Stimulated activated CD4-positive, alpha-beta T cell treated with anti-CD3 and anti-CD28 coated beads, Interleukin-12 subunit alpha, Interleukin-12 subunit beta, amount 100 ng/mL, for 48 hours (primary cell): ENCODE results near the gene MAGI3.
"Not testable (repeated sequence)": the region's sequence is repeated elsewhere in the genome, so short reads cannot be mapped to it uniquely, and the experiment has no call there.

ENCODE experiments used
- DNase-seq, 3 donors: peaks; one replicate each; pipeline ENCODE4 v3.0.0-alpha.2; 2020; ENCODE audit warnings: low read depth in 2 of 3, low spot score in 1 of 3

The MAGI3 gene

GRCh38 chr1:113396585-113396984, 6.3 kb downstream of the MAGI3 start:
- DNase-seq, result no peak

- DNase-seq, result no peak
Measured at GRCh38 chr1:113399062-113399583, 8.8 kb downstream of the MAGI3 start.

- DNase-seq, result no peak
Measured at GRCh38 chr1:113401067-113401466, 10.8 kb downstream of the MAGI3 start.

GRCh38 chr1:113401728-113402127, 11.4 kb downstream of the MAGI3 start:
- no peak for DNase-seq

- DNase-seq, result no peak
Measured at GRCh38 chr1:113403065-113403464, 12.8 kb downstream of the MAGI3 start.

GRCh38 chr1:113405573-113405972, 15.3 kb downstream of the MAGI3 start:
- DNase-seq, result no peak

- not testable (repeated sequence) for DNase-seq
Measured at GRCh38 chr1:113406149-113406548, 15.8 kb downstream of the MAGI3 start.

GRCh38 chr1:113409363-113409762, 19.0 kb downstream of the MAGI3 start:
- DNase-seq, result no peak

- DNase-seq, result not testable (repeated sequence)
Measured at GRCh38 chr1:113412020-113412419, 21.7 kb downstream of the MAGI3 start.

- no peak for DNase-seq
Measured at GRCh38 chr1:113415310-113416070, 25.2 kb downstream of the MAGI3 start.

GRCh38 chr1:113416071-113416470, 25.8 kb downstream of the MAGI3 start:
- not testable (repeated sequence) for DNase-seq

- DNase-seq, result no peak
Measured at GRCh38 chr1:113416496-113416895, 26.2 kb downstream of the MAGI3 start.

GRCh38 chr1:113422315-113423068, 32.2 kb downstream of the MAGI3 start:
- no peak for DNase-seq

- DNase-seq, result no peak
Measured at GRCh38 chr1:113423826-113424225, 33.5 kb downstream of the MAGI3 start.

- no peak for DNase-seq
Measured at GRCh38 chr1:113429461-113430153, 39.3 kb downstream of the MAGI3 start.

GRCh38 chr1:113433184-113433583, 42.9 kb downstream of the MAGI3 start:
- DNase-seq, result no peak

GRCh38 chr1:113434081-113434873, 44.0 kb downstream of the MAGI3 start:
- DNase-seq, result no peak

- no peak for DNase-seq
Measured at GRCh38 chr1:113434874-113435175, 44.5 kb downstream of the MAGI3 start.

- no peak for DNase-seq
Measured at GRCh38 chr1:113437554-113438341, 47.4 kb downstream of the MAGI3 start.
